ENCODE results near the gene S100Z. TPM values are rescaled to one million over a fixed set of nuclear protein-coding genes. Genes with fewer than 3 reads are reported as not detected.

Gene S100Z
- total and polyA plus RNA-seq, 4 donors = 0.77 to 1.9 (median 1.5) TPM

DNA sequence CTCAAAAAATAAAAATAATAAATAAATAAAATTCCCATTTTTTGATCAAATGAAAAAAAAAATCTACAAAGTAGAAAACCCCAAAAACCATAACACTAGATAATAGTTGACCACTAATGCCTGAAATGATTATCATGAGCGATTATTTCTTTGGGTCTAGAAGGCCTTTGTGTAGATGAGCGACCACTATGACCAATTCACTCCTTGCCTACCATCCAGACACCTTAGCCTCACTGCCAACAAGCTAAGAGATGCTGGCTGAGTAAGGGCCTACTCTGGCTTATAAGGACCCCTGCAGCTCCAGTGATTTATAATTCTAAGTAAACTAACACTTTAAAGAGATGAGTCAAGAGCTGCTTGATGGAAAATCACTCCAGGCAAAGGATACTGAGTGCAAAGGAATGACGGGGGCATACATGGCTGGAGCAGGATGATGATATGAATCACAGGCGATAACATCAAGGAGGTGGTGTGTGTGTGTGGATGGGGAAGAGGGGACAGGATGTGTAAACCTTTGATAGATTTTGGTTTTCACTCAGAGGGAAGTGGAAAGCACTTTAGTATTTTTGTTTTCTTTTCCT lies 35.7 kb upstream of the S100Z start:
- DNase-seq (no peak), ATAC-seq (ENCODE audit: insufficient read depth, low FRiP score) (no peak)
- Histone ChIP-seq H3K4me3 (no peak overlapping the region), H3K4me1 (ENCODE audit: control insufficient read depth in 5 of 5, insufficient read depth in 5 of 5, low read length in 5 of 5) (peaks cover 0 to 6% (median 0%) of the 10 kb centered on the region in 5 donors), H3K9ac (ENCODE audit: insufficient read depth in 1 of 2, low read length in 2 of 2) (no peak overlapping the region), H3K27me3 (ENCODE audit: control insufficient read depth in 3 of 3, insufficient read depth in 3 of 3, low read length in 2 of 3) (peaks cover 0 to 10% (median 5%) of the 10 kb centered on the region in 3 donors), H3K36me3 (ENCODE audit: control insufficient read depth in 4 of 4, insufficient read depth in 4 of 4, low read length in 4 of 4) (no peaks in the 10 kb centered on the region), H3K9me3 (ENCODE audit: control insufficient read depth in 4 of 4, insufficient read depth in 3 of 4, low read length in 3 of 4) (no peaks in the 10 kb centered on the region), H3K27ac (ENCODE audit: low read depth in 1 of 2, low read length in 1 of 2) (no peak overlapping the region)
- 88 to 91% methylated on average over 4 of the region's 4 CpGs for WGBS, 2 donors
- TF ChIP-seq, protein P1, sequence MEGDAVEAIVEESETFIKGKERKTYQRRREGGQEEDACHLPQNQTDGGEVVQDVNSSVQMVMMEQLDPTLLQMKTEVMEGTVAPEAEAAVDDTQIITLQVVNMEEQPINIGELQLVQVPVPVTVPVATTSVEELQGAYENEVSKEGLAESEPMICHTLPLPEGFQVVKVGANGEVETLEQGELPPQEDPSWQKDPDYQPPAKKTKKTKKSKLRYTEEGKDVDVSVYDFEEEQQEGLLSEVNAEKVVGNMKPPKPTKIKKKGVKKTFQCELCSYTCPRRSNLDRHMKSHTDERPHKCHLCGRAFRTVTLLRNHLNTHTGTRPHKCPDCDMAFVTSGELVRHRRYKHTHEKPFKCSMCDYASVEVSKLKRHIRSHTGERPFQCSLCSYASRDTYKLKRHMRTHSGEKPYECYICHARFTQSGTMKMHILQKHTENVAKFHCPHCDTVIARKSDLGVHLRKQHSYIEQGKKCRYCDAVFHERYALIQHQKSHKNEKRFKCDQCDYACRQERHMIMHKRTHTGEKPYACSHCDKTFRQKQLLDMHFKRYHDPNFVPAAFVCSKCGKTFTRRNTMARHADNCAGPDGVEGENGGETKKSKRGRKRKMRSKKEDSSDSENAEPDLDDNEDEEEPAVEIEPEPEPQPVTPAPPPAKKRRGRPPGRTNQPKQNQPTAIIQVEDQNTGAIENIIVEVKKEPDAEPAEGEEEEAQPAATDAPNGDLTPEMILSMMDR (IDR thresholded peaks at IDR 0.05; ENCODE audit: control extremely low read depth, extremely low read depth) = no peak

DNA sequence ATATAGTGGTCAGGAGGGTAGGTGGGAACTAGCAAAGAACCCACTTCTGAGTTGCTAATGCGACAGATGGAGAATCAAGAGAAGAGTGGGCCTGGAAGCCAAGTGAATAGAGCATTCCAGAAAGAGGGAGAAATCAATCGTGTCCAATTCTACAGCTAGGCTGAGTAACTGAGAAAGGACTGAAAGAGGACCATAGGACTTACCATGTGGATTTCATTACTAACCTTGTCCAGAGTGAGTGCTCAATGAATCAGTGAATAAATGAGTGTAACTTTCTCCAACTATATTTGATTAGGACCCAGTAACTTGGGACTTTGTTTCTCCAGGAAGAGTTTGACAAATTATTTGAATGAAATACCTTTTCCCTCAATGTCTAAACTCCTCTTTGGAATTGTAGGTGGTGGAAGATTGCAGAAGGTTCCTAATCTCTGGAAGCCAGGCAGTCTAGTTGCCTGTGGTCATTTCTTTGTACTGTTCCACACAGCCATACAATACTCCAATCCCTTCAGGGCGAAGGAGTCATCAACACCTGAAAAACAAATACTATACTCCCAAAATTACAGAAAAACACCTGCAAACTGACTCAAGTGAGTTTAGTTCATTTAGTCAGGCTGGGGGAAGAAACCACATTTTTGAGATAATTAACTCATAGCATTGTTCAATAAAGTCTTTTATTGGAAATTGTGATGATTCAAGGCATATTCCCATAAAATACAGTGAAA lies 33.5 kb upstream of the S100Z start:
- no peak overlapping the region for H3K4me3 ChIP-seq
- H3K27ac ChIP-seq (ENCODE audit: low read depth in 1 of 2, low read length in 1 of 2) = no peak overlapping the region
- DNase-seq (no peak), ATAC-seq (ENCODE audit: insufficient read depth, low FRiP score) (no peak)
- WGBS, 2 donors = 94 to 98% methylated on average over 3 of the region's 3 CpGs
- H3K36me3 ChIP-seq (ENCODE audit: control insufficient read depth in 4 of 4, insufficient read depth in 4 of 4, low read length in 4 of 4) = no peaks in the 10 kb centered on the region
- peaks cover 0 to 10% (median 5%) of the 10 kb centered on the region in 3 donors for H3K27me3 ChIP-seq (ENCODE audit: control insufficient read depth in 3 of 3, insufficient read depth in 3 of 3, low read length in 2 of 3)
- no peak overlapping the region for H3K9ac ChIP-seq (ENCODE audit: insufficient read depth in 1 of 2, low read length in 2 of 2)
- peaks cover 0 to 19% (median 0%) of the 10 kb centered on the region in 5 donors for H3K4me1 ChIP-seq (ENCODE audit: control insufficient read depth in 5 of 5, insufficient read depth in 5 of 5, low read length in 5 of 5)
- no peaks in the 10 kb centered on the region for H3K9me3 ChIP-seq (ENCODE audit: control insufficient read depth in 4 of 4, insufficient read depth in 3 of 4, low read length in 3 of 4)
- TF ChIP-seq, protein P1 (IDR thresholded peaks at IDR 0.05; ENCODE audit: control extremely low read depth, extremely low read depth) = no peak

DNA sequence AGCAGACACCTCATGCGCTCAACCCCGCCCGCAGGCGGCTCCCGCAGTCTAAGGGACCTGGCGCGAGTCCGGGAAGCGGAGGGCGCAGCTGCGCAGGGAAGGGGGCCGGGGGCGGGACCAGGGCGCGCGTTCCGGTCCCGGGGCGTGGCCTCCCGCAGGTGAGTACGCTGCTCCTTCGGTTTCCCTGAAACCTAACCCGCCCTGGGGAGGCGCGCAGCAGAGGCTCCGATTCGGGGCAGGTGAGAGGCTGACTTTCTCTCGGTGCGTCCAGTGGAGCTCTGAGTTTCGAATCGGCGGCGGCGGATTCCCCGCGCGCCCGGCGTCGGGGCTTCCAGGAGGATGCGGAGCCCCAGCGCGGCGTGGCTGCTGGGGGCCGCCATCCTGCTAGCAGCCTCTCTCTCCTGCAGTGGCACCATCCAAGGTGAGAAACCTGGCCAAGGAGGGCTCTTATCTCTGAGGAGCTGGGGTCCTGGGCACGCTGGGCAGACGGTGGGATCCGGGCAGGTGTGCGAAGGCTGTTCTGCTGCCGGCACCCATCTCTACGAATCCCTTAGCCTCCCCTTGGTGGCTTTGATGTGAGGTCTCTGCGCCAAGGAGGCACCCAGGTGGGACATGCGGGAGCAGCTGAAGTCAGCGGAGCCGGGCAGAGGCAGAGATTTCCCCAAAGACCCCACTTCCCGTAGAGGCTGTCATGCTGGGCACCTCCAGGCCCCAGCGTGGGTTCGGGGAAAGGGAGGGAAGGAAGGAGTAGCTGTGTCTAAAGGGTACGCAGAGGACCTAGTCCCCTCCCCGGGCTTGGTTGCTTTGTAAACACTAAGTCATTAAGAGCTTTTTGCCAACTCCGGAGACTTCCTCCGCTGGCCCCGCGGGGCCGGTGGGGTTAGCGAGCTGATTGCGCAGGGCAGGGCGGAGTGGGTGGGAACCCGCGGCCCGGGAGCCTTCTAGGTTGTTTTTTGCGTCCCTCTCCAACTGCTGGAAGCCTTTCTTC lies 30.7 kb upstream of the S100Z start, which contains the start of gene F2RL1:
TSS of gene F2RL1 (plus strand) at position 187 of the 988 bp plus-strand sequence. CDS start at position 340, 153 bp downstream.
- peak within 1 kb of the TSS in 1 of 2 donors; percentile 25 for H3K27ac ChIP-seq (ENCODE audit: low read depth in 1 of 2, low read length in 1 of 2)
- TF ChIP-seq, protein P1 (IDR thresholded peaks at IDR 0.05; ENCODE audit: control extremely low read depth, extremely low read depth) = no peak

More for the DNA sequence above, 30.7 kb upstream of the S100Z start, which contains the start of gene F2RL1:
- Histone ChIP-seq H3K9me3 (ENCODE audit: control insufficient read depth in 4 of 4, insufficient read depth in 3 of 4, low read length in 3 of 4) (no peaks in the 10 kb centered on the region), H3K27me3 (ENCODE audit: control insufficient read depth in 3 of 3, insufficient read depth in 3 of 3, low read length in 2 of 3) (peaks cover 0 to 10% (median 5%) of the 10 kb centered on the region in 3 donors), H3K36me3 (ENCODE audit: control insufficient read depth in 4 of 4, insufficient read depth in 4 of 4, low read length in 4 of 4) (no peaks in the 10 kb centered on the region), H3K4me3 (peak within 1 kb of the TSS; percentile 53), H3K9ac (ENCODE audit: insufficient read depth in 1 of 2, low read length in 2 of 2) (peak within 1 kb of the TSS; percentile 17 to 67), H3K4me1 (ENCODE audit: control insufficient read depth in 5 of 5, insufficient read depth in 5 of 5, low read length in 5 of 5) (peaks cover 0 to 19% (median 0%) of the 10 kb centered on the region in 5 donors)
- DNase-seq (peak; percentile 70 to 84 (median 83)), ATAC-seq (ENCODE audit: insufficient read depth, low FRiP score) (peak; percentile 86)
- WGBS, 2 donors = 1% methylated on average over 71 to 72 of the region's 72 CpGs
